ENCODE data around the gene HYI.

GRCh38 chr1:43444151-43444828 is 9.4 kb downstream of the HYI start:
- TF ChIP-seq CTCF (IDR thresholded peaks at IDR 0.05), result no peak
- TF ChIP-seq POLR2A (IDR thresholded peaks at IDR 0.05), result no peak
- TF ChIP-seq POLR2AphosphoS5 (IDR thresholded peaks at IDR 0.05; ENCODE audit: insufficient read depth in 1 of 2, low read depth in 1 of 2), result no peak

Data from vagina (tissue), 2 donors.